HCT116 (cell line): ENCODE measurements around the gene CAB39L. TPM values are rescaled to one million over a fixed set of nuclear protein-coding genes. Genes with fewer than 3 reads are reported as not detected.

Source experiments
- ATAC-seq: fragments of 200-7000 bp; cut with Tn5 transposase; 2 replicates; pipeline ENCODE4 v1.9.1; 2020; ENCODE audit warnings: mild to moderate bottlenecking, moderate library complexity
- BruUV-seq: library from RNA; stranded (reverse); fragments of 400-500 nt; replicated peaks from 2 replicates; lab custom pipeline; 2021; lab: Mats Ljungman, UMichigan
- CTCF ChIA-PET: fragments of 300-600 bp; sonication (Branson Sonifier 250); formaldehyde crosslinking; loops from one replicate; lab custom pipeline; 2021; ENCODE audit warnings: antibody characterized with exemption; lab: Charles Lee
- POLR2A ChIA-PET: fragments of 300-600, 350-600 bp; sonication (Branson Sonifier 250); formaldehyde crosslinking; loops from one replicate; lab custom pipeline; 2021; ENCODE audit warnings: antibody characterized with exemption; lab: Charles Lee
- RAD21 ChIA-PET, 2 experiments: fragments of 300-600 bp; sonication (Branson Sonifier 250); formaldehyde crosslinking; loops; one replicate each; lab custom pipeline; 2023; ENCODE audit warnings: low total read pairs in 2 of 2; ENCODE audit not compliant: uncharacterized antibody in 2 of 2, unreplicated experiment in 2 of 2, low non-redundant PET in 1 of 2; lab: Charles Lee
- DNase-seq: peaks from one replicate; pipeline ENCODE4 v3.0.0-alpha.2; 2010; ENCODE audit warnings: low read depth, low spot score
- H2AFZ ChIP-seq: fragments of 200-600 bp; shearing (Covaris generic), sonication (generic); 2 replicates; pipeline ENCODE4 v1.6.1; 2017; ENCODE audit warnings: low read depth, mixed run types, mixed read lengths, antibody characterized with exemption, low read length; ENCODE audit not compliant: poor library complexity, severe bottlenecking
- H3K27ac ChIP-seq: 2 replicates; pipeline ENCODE4 v1.5.1; 2012; ENCODE audit warnings: low read depth, low read length
- H3K27me3 ChIP-seq: fragments of 200-600 bp; sonication (generic); 2 replicates; pipeline ENCODE4 v1.6.1; 2016; ENCODE audit warnings: mixed run types, low read length, mixed read lengths; ENCODE audit not compliant: insufficient read depth
- H3K36me3 ChIP-seq, 2 experiments: fragments of 200-500 bp in 1 of 2; fragments of 200-600 bp in 1 of 2; sonication (Bioruptor generic) in 1 of 2; sonication (generic) in 1 of 2; 2 replicates each; pipeline versions ENCODE4 v1.5.1 to v1.6.1; 2014 to 2016; ENCODE audit warnings: low read length in 2 of 2, inconsistent platforms in 1 of 2, mixed read lengths in 1 of 2, mixed run types in 1 of 2; ENCODE audit not compliant: insufficient read depth in 2 of 2, control insufficient read depth in 1 of 2
- H3K4me1 ChIP-seq, 2 experiments: fragments of 200-600 bp in 1 of 2; sonication (generic) in 1 of 2; 2 replicates each; pipeline versions ENCODE4 v1.5.1 to v1.6.1; 2012 to 2017; ENCODE audit warnings: low read length in 2 of 2, inconsistent platforms in 1 of 2, mild to moderate bottlenecking in 1 of 2, mixed read lengths in 1 of 2, mixed run types in 1 of 2, moderate library complexity in 1 of 2; ENCODE audit not compliant: insufficient read depth in 2 of 2, control insufficient read depth in 1 of 2
- H3K4me2 ChIP-seq: fragments of 200-600 bp; sonication (generic); 2 replicates; pipeline ENCODE4 v1.6.1; 2017; ENCODE audit warnings: mixed run types, low read length, mixed read lengths
- H3K4me3 ChIP-seq, 2 experiments: fragments of 200-600 bp in 1 of 2; sonication (generic) in 1 of 2; replicated peaks in 1 of 2; 2 replicates each; pipeline ENCODE4 v1.5.1; 2011 to 2016; ENCODE audit warnings: low read length in 2 of 2, control low read depth in 1 of 2, low read depth in 1 of 2, mild to moderate bottlenecking in 1 of 2, mixed read lengths in 1 of 2, mixed run types in 1 of 2
- H3K79me2 ChIP-seq: fragments of 200-600 bp; sonication (generic); 2 replicates; pipeline ENCODE4 v1.6.1; 2017; ENCODE audit warnings: mild to moderate bottlenecking, mixed run types, low read length, moderate library complexity, mixed read lengths; ENCODE audit not compliant: insufficient read depth
- H3K9ac ChIP-seq: fragments of 200-600 bp; sonication (generic); 2 replicates; pipeline ENCODE4 v1.6.1; 2016; ENCODE audit warnings: low read length, mixed read lengths
- H3K9me2 ChIP-seq: fragments of 200-600 bp; sonication (generic), shearing (Covaris generic); 2 replicates; pipeline ENCODE4 v1.6.1; 2017; ENCODE audit warnings: mixed run types, mild to moderate bottlenecking, moderate library complexity; ENCODE audit not compliant: insufficient read depth
- H3K9me3 ChIP-seq, 2 experiments: fragments of 200-500 bp in 1 of 2; fragments of 200-600 bp in 1 of 2; sonication (Bioruptor generic) in 1 of 2; sonication (generic) in 1 of 2; 2 replicates each; pipeline ENCODE4 v1.6.1; 2014 to 2017; ENCODE audit warnings: low read length in 2 of 2, mixed read lengths in 2 of 2, inconsistent platforms in 1 of 2, low read depth in 1 of 2, mild to moderate bottlenecking in 1 of 2, mixed run types in 1 of 2, moderate library complexity in 1 of 2; ENCODE audit not compliant: control insufficient read depth in 1 of 2, insufficient read depth in 1 of 2
- H4K20me1 ChIP-seq: fragments of 200-600 bp; sonication (generic), shearing (Covaris generic); 2 replicates; pipeline ENCODE4 v1.6.1; 2017; ENCODE audit warnings: mixed run types, mild to moderate bottlenecking, moderate library complexity; ENCODE audit not compliant: insufficient read depth
- ATF3 ChIP-seq: IDR thresholded peaks from 2 replicates; pipeline ENCODE4 v1.6.1; 2012
- CBX3 ChIP-seq: IDR thresholded peaks from 2 replicates; pipeline ENCODE4 v1.6.1; 2012; ENCODE audit warnings: low read depth
- EGR1 ChIP-seq: IDR thresholded peaks from 2 replicates; pipeline ENCODE4 v1.6.1; 2012; ENCODE audit warnings: low read depth
- ELF1 ChIP-seq: IDR thresholded peaks from 2 replicates; pipeline ENCODE4 v1.6.1; 2012; ENCODE audit warnings: low read depth, borderline replicate concordance
- FOSL1 ChIP-seq: IDR thresholded peaks from 2 replicates; pipeline ENCODE4 v1.6.1; 2012; ENCODE audit warnings: low read depth
- MAX ChIP-seq: IDR thresholded peaks from 2 replicates; pipeline ENCODE4 v1.6.1; 2012
- POLR2A ChIP-seq: IDR thresholded peaks from 2 replicates; pipeline ENCODE4 v1.7.0; 2011; ENCODE audit warnings: borderline replicate concordance; ENCODE audit not compliant: insufficient read depth, insufficient read length; ENCODE audit errors: extremely low read depth
- RAD21 ChIP-seq: IDR thresholded peaks from 2 replicates; pipeline ENCODE4 v1.6.1; 2012; ENCODE audit warnings: low read depth, mild to moderate bottlenecking
- REST ChIP-seq: IDR thresholded peaks from 2 replicates; pipeline ENCODE4 v1.6.1; 2012; ENCODE audit warnings: low read depth
- SP1 ChIP-seq: IDR thresholded peaks from 2 replicates; pipeline ENCODE4 v1.6.1; 2012; ENCODE audit warnings: low read depth
- TCF7L2 ChIP-seq: IDR thresholded peaks from 2 replicates; pipeline ENCODE4 v1.7.0; 2011; ENCODE audit warnings: borderline replicate concordance, inconsistent platforms; ENCODE audit not compliant: insufficient read depth, insufficient read length; ENCODE audit errors: extremely low read depth
- ZFX ChIP-seq: fragments of 450-650 bp; IDR thresholded peaks from 2 replicates; pipeline ENCODE4 v1.6.1; 2017
- ZNF274 ChIP-seq: fragments of 200-500 bp; sonication (Bioruptor generic); IDR thresholded peaks from 2 replicates; pipeline ENCODE4 v1.6.1; 2014; ENCODE audit warnings: mild to moderate bottlenecking, low read depth, low read length, inconsistent platforms
- intact Hi-C: fragments of 100-400 bp; cut with micrococcal nuclease; formaldehyde crosslinking; loops from 2 replicates; pipeline ENCODE4 v1.10.0; 2022
- total RNA-seq: library from RNA; stranded (reverse); gene quantifications from one replicate; pipeline ENCODE4 v1.2.1, GENCODE V29; 2021; ENCODE audit not compliant: unreplicated experiment
- TF ChIP-seq, protein P1 (sequence below), 3 experiments: fragments of 200-600 bp in 1 of 3; sonication (generic) in 1 of 3; IDR thresholded peaks in 2 of 3; conservative IDR thresholded peaks in 1 of 3; 2 replicates each; pipeline ENCODE4 v1.5.1; 2012 to 2017; ENCODE audit warnings: low read depth in 2 of 3, low read length in 2 of 3, antibody characterized with exemption in 1 of 3, borderline replicate concordance in 1 of 3, control low read depth in 1 of 3, mild to moderate bottlenecking in 1 of 3, mixed read lengths in 1 of 3, mixed run types in 1 of 3, moderate library complexity in 1 of 3; ENCODE audit not compliant: insufficient read depth in 1 of 3

CAB39L gene
- total RNA-seq, 1 experiment from 2014 or later, result 6.1 TPM

GRCh38 chr13:49304763-49305700 lies 138.8 kb downstream of the CAB39L start:
- Histone ChIP-seq H4K20me1 (no peaks in the 10 kb centered on the region), H3K9me3 (no peaks in the 10 kb centered on the region), H3K4me3 (no peak overlapping the region), H3K4me1 (peaks cover 7 to 20% of the 10 kb centered on the region in 2 experiments), H3K79me2 (no peaks in the 10 kb centered on the region), H3K4me2 (no peak overlapping the region), H3K27me3 (no peaks in the 10 kb centered on the region), H2AFZ (no peak overlapping the region), H3K36me3 (no peaks in the 10 kb centered on the region), H3K9ac (no peak overlapping the region), H3K9me2 (no peaks in the 10 kb centered on the region), H3K27ac (no peak overlapping the region)
- ATAC-seq (no peak), DNase-seq (no peak)
- TF ChIP-seq RAD21 (no peak), CBX3 (no peak), ELF1 (no peak), POLR2A (no peak), ZNF274 (no peak), FOSL1 (no peak), EGR1 (no peak), TCF7L2 (no peak), REST (no peak), ATF3 (no peak), ZFX (no peak), SP1 (no peak), MAX (no peak)
- TF ChIP-seq, protein P1, sequence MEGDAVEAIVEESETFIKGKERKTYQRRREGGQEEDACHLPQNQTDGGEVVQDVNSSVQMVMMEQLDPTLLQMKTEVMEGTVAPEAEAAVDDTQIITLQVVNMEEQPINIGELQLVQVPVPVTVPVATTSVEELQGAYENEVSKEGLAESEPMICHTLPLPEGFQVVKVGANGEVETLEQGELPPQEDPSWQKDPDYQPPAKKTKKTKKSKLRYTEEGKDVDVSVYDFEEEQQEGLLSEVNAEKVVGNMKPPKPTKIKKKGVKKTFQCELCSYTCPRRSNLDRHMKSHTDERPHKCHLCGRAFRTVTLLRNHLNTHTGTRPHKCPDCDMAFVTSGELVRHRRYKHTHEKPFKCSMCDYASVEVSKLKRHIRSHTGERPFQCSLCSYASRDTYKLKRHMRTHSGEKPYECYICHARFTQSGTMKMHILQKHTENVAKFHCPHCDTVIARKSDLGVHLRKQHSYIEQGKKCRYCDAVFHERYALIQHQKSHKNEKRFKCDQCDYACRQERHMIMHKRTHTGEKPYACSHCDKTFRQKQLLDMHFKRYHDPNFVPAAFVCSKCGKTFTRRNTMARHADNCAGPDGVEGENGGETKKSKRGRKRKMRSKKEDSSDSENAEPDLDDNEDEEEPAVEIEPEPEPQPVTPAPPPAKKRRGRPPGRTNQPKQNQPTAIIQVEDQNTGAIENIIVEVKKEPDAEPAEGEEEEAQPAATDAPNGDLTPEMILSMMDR (IDR thresholded peaks at IDR 0.05 in 2 of 3, conservative IDR thresholded peaks at IDR 0.05 in 1 of 3; ENCODE audit: borderline replicate concordance in 1 of 3, insufficient read depth in 1 of 3, low read depth in 2 of 3, low read length in 2 of 3), result no peak
- CTCF ChIA-PET, result no interaction called here
- RAD21 ChIA-PET, result no interaction called here
- BruUV-seq, result no TSS peak
- POLR2A ChIA-PET, result no interaction called here
- intact Hi-C loops, result no loop called here
